Mucosa of stomach (tissue), 1 donor: ENCODE results near the gene POLR2L.
A peak's percentile ranks its signal among the peaks of the same experiment; 100 is the strongest.

Experiments used
- H3K27me3 ChIP-seq: one replicate; pipeline ENCODE4 v1.7.0; 2013; ENCODE audit warnings: mild to moderate bottlenecking, low read length; ENCODE audit not compliant: control insufficient read depth, insufficient read depth
- H3K36me3 ChIP-seq: one replicate; pipeline ENCODE4 v1.7.0; 2013; ENCODE audit warnings: low read length; ENCODE audit not compliant: control insufficient read depth, insufficient read depth
- H3K4me1 ChIP-seq: one replicate; pipeline ENCODE4 v1.7.0; 2013; ENCODE audit warnings: mild to moderate bottlenecking, low read length; ENCODE audit not compliant: control insufficient read depth, insufficient read depth
- H3K4me3 ChIP-seq: one replicate; pipeline ENCODE4 v1.7.0; 2013; ENCODE audit warnings: low read length
- H3K9ac ChIP-seq: one replicate; pipeline ENCODE4 v1.7.0; 2013; ENCODE audit warnings: mild to moderate bottlenecking, low read length, moderate library complexity
- H3K9me3 ChIP-seq: one replicate; pipeline ENCODE4 v1.7.0; 2013; ENCODE audit warnings: mild to moderate bottlenecking, low read length, moderate library complexity; ENCODE audit not compliant: control insufficient read depth
- donor health status: Pancreatic carcinoma.

POLR2L gene

GRCh38 chr11:831961-832528 is 10.3 kb downstream of the POLR2L start:
- Histone ChIP-seq H3K4me3 (peak overlapping the region; percentile 46), H3K9ac (peak overlapping the region; percentile 59), H3K36me3 (peaks cover 5% of the 10 kb centered on the region), H3K9me3 (no peaks in the 10 kb centered on the region), H3K4me1 (peaks cover 73% of the 10 kb centered on the region), H3K27me3 (peaks cover 19% of the 10 kb centered on the region)

DNA sequence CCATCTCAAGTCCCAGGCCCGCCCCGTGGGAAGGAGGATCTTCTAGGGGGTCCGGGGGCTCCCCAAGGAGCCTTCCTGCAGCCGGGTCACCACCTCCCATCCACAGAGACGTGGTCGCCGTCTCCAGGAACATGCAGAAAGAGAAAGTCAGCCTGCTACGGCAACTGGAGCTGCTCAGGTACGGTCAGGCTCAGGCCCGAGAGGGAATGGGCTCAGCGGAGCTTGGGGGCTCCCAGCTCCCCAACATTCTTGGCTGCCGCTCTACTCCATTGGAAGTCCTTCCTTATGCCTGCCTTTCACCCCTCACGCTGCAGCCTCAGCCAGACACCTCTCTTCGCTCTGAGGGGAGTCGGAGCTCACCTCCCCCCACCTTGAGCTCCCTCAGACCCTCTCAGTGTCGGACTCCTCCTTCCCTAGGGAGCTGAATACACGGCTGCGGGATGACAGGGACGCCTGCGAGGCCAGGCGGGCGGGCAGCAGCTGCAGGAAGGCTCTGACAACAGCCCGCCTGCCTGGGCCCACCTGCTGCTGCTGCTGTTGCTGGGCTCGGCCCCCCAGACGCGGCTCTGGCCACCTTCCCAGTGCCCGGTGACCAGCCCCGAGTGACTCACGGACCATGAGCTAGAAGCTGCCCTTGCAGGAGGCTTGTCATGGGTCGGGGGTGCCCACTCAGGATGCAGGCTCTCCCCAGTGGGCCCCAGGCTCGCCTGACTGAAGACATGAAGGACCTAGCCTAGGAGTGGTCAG is 11.0 kb downstream of the POLR2L start:
- H3K36me3 ChIP-seq, result no peaks in the 10 kb centered on the region

GRCh38 chr11:830295-831117 is 11.8 kb downstream of the POLR2L start:
- H3K9me3 ChIP-seq, result no peaks in the 10 kb centered on the region
- H3K4me1 ChIP-seq, result peaks cover 80% of the 10 kb centered on the region
- peaks cover 19% of the 10 kb centered on the region for H3K27me3 ChIP-seq
- H3K9ac ChIP-seq, result no peak overlapping the region
- no peaks in the 10 kb centered on the region for H3K36me3 ChIP-seq
- peak overlapping the region; percentile 25 for H3K4me3 ChIP-seq

More for the DNA sequence above, 11.0 kb downstream of the POLR2L start:
- Histone ChIP-seq H3K9me3 (no peaks in the 10 kb centered on the region), H3K4me1 (peaks cover 72% of the 10 kb centered on the region), H3K27me3 (peaks cover 19% of the 10 kb centered on the region), H3K9ac (no peak overlapping the region), H3K4me3 (peak overlapping the region; percentile 25)

- H3K4me3 ChIP-seq, result no peak overlapping the region
- H3K36me3 ChIP-seq, result no peaks in the 10 kb centered on the region
- H3K9ac ChIP-seq, result peak overlapping the region; percentile 89
- no peaks in the 10 kb centered on the region for H3K9me3 ChIP-seq
- peaks cover 19% of the 10 kb centered on the region for H3K27me3 ChIP-seq
- H3K4me1 ChIP-seq, result peaks cover 80% of the 10 kb centered on the region
These were observed 12.5 kb downstream of the POLR2L start for GRCh38 chr11:829847-830294.

DNA sequence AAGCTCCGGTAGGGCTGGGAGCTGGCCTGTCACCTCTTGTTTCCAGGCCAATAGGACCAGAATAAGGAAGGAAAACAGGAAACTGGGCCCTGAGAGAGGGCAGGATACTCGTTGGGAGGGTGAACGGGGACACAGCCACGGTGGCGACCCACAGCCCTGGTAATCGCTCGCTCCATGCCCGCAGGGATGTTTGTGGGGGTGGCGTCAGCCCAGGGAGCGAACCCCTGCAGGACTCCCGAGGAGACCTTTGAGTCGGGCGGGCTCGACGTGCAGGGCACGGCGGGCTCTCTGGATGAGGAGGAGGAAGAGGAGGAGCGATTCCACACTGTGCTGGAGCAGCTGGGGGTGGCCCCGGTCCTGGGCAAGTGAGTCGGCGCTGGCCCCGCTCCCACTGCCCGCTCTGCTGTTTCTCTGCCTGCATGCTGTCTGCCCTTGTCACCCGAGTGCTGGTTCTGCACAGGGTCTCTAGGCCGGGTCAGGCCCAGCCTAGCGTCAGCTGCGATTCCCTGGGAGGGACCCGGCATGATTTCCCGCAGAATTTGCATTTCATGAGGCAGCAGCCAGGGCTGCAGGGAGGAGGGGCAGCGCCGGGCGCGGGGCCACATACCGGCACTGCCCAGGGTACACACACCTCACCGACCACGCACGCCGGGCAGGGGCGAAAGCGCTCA is 13.0 kb downstream of the POLR2L start:
- peak overlapping the region; percentile 89 for H3K9ac ChIP-seq
- peaks cover 82% of the 10 kb centered on the region for H3K4me1 ChIP-seq
- no peaks in the 10 kb centered on the region for H3K36me3 ChIP-seq
- H3K9me3 ChIP-seq, result no peaks in the 10 kb centered on the region
- H3K4me3 ChIP-seq, result peak overlapping the region; percentile 26
- H3K27me3 ChIP-seq, result peaks cover 19% of the 10 kb centered on the region

DNA sequence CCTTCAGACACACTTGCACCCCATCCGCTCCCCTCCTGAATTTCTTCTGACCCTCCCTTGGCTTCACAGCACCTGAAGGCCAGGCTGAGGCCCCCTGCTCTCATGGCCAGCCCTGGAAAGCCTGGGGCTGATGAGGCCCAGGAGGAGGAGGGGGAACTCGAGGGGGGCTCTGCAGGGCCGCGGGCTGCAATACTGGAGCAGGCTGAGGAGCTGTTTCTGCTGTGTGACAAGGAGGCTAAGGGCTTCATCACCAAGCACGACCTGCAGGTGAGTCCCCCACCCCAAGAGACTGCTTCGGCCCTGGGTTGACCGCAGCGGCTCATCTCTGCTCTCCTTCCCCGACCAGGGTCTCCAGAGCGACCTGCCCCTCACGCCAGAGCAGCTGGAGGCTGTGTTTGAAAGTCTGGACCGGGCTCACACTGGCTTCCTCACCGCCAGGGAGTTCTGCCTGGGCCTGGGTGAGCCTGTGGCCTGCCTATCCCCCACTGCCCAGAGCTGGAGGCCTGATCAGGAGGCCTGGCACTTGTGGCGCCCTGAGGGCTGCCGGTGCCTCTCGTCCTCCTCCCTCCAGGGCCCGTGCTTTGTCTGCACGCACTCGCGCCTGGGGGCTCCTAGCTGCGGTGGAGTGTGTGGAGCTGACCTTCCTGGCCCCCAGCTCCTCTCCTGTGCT is 13.7 kb downstream of the POLR2L start:
- Histone ChIP-seq H3K9me3 (no peaks in the 10 kb centered on the region), H3K36me3 (no peaks in the 10 kb centered on the region), H3K27me3 (peaks cover 19% of the 10 kb centered on the region), H3K4me3 (peak overlapping the region; percentile 41), H3K9ac (peak overlapping the region; percentile 89), H3K4me1 (peaks cover 82% of the 10 kb centered on the region)

DNA sequence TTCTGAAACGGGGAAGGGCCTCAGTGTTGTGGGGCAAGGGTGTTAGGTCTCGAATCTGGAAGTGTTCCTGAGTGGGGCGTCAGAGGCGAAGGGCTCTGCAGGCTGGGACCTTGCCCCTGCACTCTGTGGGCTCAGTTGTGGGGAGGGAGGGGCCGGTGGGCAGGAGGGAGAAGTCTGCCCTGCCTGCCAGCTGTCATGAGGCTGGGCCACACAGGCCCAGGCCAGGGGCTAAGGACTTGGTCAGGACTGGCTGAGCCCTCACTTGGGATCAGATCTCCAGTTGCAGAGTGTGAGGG is 14.5 kb downstream of the POLR2L start, which contains the start of gene CRACR2B:
TSS of gene CRACR2B (plus strand) at position 23 of the 296 bp plus-strand sequence. CDS start 689 bp downstream, outside the sequence.
- no peaks in the 10 kb centered on the region for H3K36me3 ChIP-seq
- peaks cover 89% of the 10 kb centered on the region for H3K4me1 ChIP-seq
- peak within 1 kb of the TSS; percentile 41 for H3K4me3 ChIP-seq
- peaks cover 19% of the 10 kb centered on the region for H3K27me3 ChIP-seq
- H3K9ac ChIP-seq, result peak within 1 kb of the TSS; percentile 89
- no peaks in the 10 kb centered on the region for H3K9me3 ChIP-seq

DNA sequence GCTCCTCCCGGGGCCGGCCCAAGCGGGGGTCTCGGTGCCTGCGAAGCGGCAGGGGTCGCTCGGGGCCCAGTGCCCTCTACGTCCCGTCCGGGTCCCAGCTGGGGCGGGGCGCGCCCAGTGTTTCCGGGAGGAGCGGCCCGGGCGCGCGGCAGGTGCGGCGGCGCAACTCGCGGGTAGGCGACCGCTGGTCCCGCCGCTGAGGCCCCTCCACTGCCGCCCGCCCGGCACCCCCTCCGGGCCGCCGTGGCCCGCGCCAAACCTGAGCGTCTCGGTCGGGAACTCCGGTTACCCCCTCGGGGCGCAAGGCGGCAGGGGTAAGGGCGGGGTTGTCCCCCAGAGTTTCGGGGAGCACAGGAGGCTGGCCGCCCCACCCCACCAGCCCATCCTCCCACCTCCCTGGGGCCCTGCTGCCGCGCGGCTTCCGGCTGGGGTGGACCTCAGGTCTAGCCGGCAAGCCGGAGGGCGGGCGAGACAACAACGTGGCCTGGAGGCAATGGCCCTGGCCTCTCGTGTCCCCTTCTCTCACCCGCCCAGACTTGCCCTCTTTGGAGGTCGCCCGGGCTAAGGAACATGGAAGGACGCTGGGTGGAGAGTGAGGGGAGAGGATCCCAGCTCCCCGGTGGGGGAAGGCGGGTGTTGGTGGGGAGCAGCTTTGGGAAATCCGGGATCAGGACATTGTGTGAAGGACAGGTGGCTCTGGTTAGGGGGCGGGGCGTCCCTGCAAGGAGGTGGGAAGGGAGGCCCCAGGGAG is 15.0 kb downstream of the POLR2L start:
- Histone ChIP-seq H3K4me1 (peaks cover 91% of the 10 kb centered on the region), H3K9ac (peak overlapping the region; percentile 89), H3K4me3 (peak overlapping the region; percentile 41), H3K9me3 (no peaks in the 10 kb centered on the region), H3K36me3 (no peaks in the 10 kb centered on the region), H3K27me3 (peaks cover 19% of the 10 kb centered on the region)

DNA sequence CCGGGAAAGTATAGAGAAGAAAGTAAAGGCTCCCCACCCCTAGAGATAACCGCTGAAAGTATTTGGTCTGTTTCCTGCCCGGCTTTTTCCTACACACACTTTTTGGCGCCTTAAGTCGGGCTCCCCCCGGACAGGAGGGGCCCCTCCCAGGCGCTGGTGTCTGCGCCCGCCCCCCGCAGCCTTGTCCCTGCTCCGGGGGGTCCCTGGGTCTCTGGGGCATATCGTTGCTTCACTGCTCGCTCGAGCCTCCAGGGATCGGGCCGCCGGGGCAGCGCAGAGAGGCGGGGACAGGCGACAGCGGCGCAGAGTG is 15.5 kb downstream of the POLR2L start:
- Histone ChIP-seq H3K9me3 (no peaks in the 10 kb centered on the region), H3K36me3 (no peaks in the 10 kb centered on the region), H3K4me3 (no peak overlapping the region), H3K4me1 (peaks cover 91% of the 10 kb centered on the region), H3K9ac (peak overlapping the region; percentile 89), H3K27me3 (peaks cover 19% of the 10 kb centered on the region)

- Histone ChIP-seq H3K9ac (peak overlapping the region; percentile 89), H3K36me3 (no peaks in the 10 kb centered on the region), H3K27me3 (peaks cover 18% of the 10 kb centered on the region), H3K4me1 (peaks cover 91% of the 10 kb centered on the region), H3K9me3 (no peaks in the 10 kb centered on the region), H3K4me3 (no peak overlapping the region)
These were observed 16.1 kb downstream of the POLR2L start for GRCh38 chr11:826227-826621.
